Activated CD8-positive, alpha-beta T cell treated with anti-CD3 and anti-CD28 coated beads, Interleukin-2, amount 10 ng/mL, durations not matched to agents 7 days and 5 days (primary cell): ENCODE measurements around the gene SLC4A7. TPM values are rescaled to one million over a fixed set of nuclear protein-coding genes. Genes with fewer than 3 reads are reported as not detected.
"Not testable (repeated sequence)": the region's sequence is repeated elsewhere in the genome, so short reads cannot be mapped to it uniquely, and the experiment has no call there.

ENCODE experiments used
- ATAC-seq: fragments of 150-1000 bp; cut with Tn5 transposase; one replicate; pipeline ENCODE4 v1.10.0; 2021; ENCODE audit warnings: moderate library complexity
- CTCF ChIA-PET: fragments of 350-600 bp; sonication (Branson Sonifier 250); formaldehyde crosslinking; loops from one replicate; lab custom pipeline; 2021; ENCODE audit warnings: antibody characterized with exemption; lab: Charles Lee
- POLR2A ChIA-PET: fragments of 350-600 bp; sonication (Branson Sonifier 250); formaldehyde crosslinking; loops from one replicate; lab custom pipeline; 2021; ENCODE audit warnings: antibody characterized with exemption; lab: Charles Lee
- DNase-seq: peaks from one replicate; pipeline ENCODE4 v3.0.0-alpha.2; 2020
- H3K27ac Mint-ChIP-seq: one replicate; pipeline ENCODE4 v1.8.0; 2021; ENCODE audit warnings: mild to moderate bottlenecking, mixed read lengths
- H3K27me3 Mint-ChIP-seq: one replicate; pipeline ENCODE4 v1.8.0; 2021; ENCODE audit warnings: low read depth, mixed read lengths
- H3K36me3 Mint-ChIP-seq: one replicate; pipeline ENCODE4 v1.8.0; 2021; ENCODE audit warnings: low read depth, mixed read lengths
- H3K4me1 Mint-ChIP-seq: one replicate; pipeline ENCODE4 v1.8.0; 2021; ENCODE audit warnings: low read depth, mixed read lengths
- H3K4me3 Mint-ChIP-seq: one replicate; pipeline ENCODE4 v1.8.0; 2021; ENCODE audit warnings: mild to moderate bottlenecking, mixed read lengths
- H3K9me3 Mint-ChIP-seq: one replicate; pipeline ENCODE4 v1.8.0; 2022; ENCODE audit warnings: mixed read lengths; ENCODE audit not compliant: insufficient read depth
- total RNA-seq, 2 experiments: library from RNA; stranded (reverse); gene quantifications; one replicate each; pipeline ENCODE4 v1.2.3, GENCODE V29; 2021

The SLC4A7 gene
- 10 to 100 TPM; 31.9 to 32.9 TPM for total RNA-seq

DNA sequence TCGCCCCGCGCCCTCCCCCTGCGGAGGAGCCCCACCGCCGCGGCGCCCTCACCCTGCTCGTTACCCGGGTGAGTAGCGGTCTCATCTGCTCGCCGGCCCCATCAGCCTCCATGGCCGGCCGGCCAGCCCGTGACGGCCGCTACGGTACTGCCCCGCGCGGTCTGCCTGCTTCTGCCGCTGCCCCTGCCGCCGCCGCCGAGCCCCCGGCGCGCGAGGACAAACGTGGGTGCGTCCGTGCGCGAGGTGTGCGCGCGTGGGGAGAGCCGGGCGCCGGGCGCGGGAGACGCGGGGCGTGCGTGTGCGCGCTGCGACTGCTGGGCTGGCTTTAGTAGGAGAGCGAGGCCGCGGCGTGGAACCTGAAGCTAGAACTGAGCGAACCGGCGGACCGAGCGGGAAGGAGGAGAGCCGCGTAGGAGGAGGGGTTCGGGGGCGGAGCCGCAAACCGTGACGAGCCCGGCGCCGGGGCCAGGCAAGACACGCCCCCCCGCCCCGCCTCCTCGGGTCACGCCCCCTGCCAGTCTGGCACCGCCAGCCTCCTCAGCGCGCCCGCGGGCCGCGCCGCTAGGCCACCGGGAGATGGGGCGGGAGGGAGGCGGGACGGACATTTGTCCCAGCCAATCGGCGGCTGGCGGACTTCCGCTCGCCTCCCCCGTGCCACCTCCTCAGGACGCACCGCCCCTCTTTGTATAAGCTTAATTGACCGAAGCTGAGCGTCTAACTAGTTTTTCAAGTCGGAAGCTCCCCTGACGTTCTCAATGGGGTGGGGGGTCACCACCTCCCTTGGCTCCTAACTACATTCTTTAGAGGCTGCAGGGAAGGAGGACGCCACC lies at the start of gene SLC4A7:
Gene SLC4A7, minus strand, starts transcription at position 370 of the 830 bp plus-strand sequence. Its CDS starts 258 bp downstream, at position 112.
- Mint-ChIP-seq H3K4me1 (peaks cover 39% of the 10 kb centered on the region), H3K27me3 (no peaks in the 10 kb centered on the region), H3K4me3 (peak within 1 kb of the TSS; percentile 100), H3K27ac (peak within 1 kb of the TSS; percentile 98), H3K9me3 (no peaks in the 10 kb centered on the region), H3K36me3 (peaks cover 24% of the 10 kb centered on the region)
- POLR2A ChIA-PET = interaction anchor here (0.6 to 2.8 kb wide), 14 partner anchors 13 to 864 kb away, joined by 3 to 12 read pairs (median 4); partner anchors contain the start of genes AZI2, NEK10 and ZCWPW2
- DNase-seq = peak; percentile 98
- ATAC-seq = peak; percentile 94
- CTCF ChIA-PET = interaction anchor here (0.6 to 3.6 kb wide), 9 partner anchors 9 to 195 kb away, joined by 3 to 14 read pairs (median 3); no protein-coding TSS in a partner anchor

GRCh38 chr3:27533261-27533607 lies 49.0 kb upstream of the SLC4A7 start:
- POLR2A ChIA-PET = interaction anchor here (1.0 kb wide), 1 partner anchor 49 kb away, joined by 4 read pairs; the partner anchor contains the start of gene SLC4A7
- H3K9me3 Mint-ChIP-seq = no peaks in the 10 kb centered on the region
- H3K27ac Mint-ChIP-seq = no peak overlapping the region
- H3K36me3 Mint-ChIP-seq = no peaks in the 10 kb centered on the region
- no peaks in the 10 kb centered on the region for H3K27me3 Mint-ChIP-seq
- H3K4me3 Mint-ChIP-seq = no peak overlapping the region
- no peak for ATAC-seq
- CTCF ChIA-PET = no interaction called here
- H3K4me1 Mint-ChIP-seq = peaks cover 13% of the 10 kb centered on the region
- DNase-seq = no peak

- no peak for ATAC-seq
- CTCF ChIA-PET = no interaction called here
- POLR2A ChIA-PET = interaction anchor here (1.0 kb wide), 1 partner anchor 48 kb away, joined by 4 read pairs; the partner anchor contains the start of gene SLC4A7
- Mint-ChIP-seq H3K36me3 (no peaks in the 10 kb centered on the region), H3K27me3 (no peaks in the 10 kb centered on the region), H3K4me3 (no peak overlapping the region), H3K9me3 (no peaks in the 10 kb centered on the region), H3K27ac (no peak overlapping the region), H3K4me1 (peaks cover 13% of the 10 kb centered on the region)
- DNase-seq = no peak
Measured at GRCh38 chr3:27532426-27533260, 48.5 kb upstream of the SLC4A7 start.

- H3K27me3 Mint-ChIP-seq, CTCF ChIA-PET, H3K36me3 Mint-ChIP-seq: not testable (repeated sequence)
Measured at GRCh38 chr3:27531193-27531751, 47.1 kb upstream of the SLC4A7 start.

DNA sequence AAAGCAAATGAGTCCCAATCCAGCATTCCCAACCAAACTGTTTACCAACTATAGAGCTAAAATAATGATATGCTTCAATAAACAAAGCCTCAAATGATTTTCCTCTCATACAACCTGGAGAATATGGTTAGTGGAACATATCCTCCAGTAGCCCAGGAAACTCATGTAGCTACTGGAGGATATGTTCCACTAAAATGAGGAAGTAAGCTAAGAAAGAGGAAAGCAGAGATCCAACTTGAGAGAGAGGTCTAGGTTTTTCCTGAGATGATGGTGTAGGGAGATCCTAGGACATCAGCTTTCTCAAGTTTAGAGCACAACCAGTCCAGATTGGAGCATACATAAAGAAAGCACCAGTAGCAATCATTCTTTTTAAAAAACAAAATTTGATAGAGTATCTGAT lies 44.6 kb upstream of the SLC4A7 start:
- POLR2A ChIA-PET = no interaction called here
- H3K27me3 Mint-ChIP-seq = no peaks in the 10 kb centered on the region
- DNase-seq (no peak), ATAC-seq (no peak)
- CTCF ChIA-PET = no interaction called here
- no peaks in the 10 kb centered on the region for H3K9me3 Mint-ChIP-seq
- H3K36me3 Mint-ChIP-seq = no peaks in the 10 kb centered on the region
- H3K4me1 Mint-ChIP-seq = peaks cover 3% of the 10 kb centered on the region
- H3K27ac Mint-ChIP-seq = no peak overlapping the region
- no peak overlapping the region for H3K4me3 Mint-ChIP-seq

More at GRCh38 chr3:27531193-27531751, 47.1 kb upstream of the SLC4A7 start:
- H3K9me3 Mint-ChIP-seq, H3K27ac Mint-ChIP-seq, DNase-seq, POLR2A ChIA-PET, H3K4me3 Mint-ChIP-seq, ATAC-seq: not testable (repeated sequence)
- H3K4me1 Mint-ChIP-seq = peaks cover 13% of the 10 kb centered on the region

- Mint-ChIP-seq H3K36me3 (no peaks in the 10 kb centered on the region), H3K9me3 (no peaks in the 10 kb centered on the region), H3K4me1 (no peaks in the 10 kb centered on the region), H3K27ac (no peak overlapping the region), H3K27me3 (no peaks in the 10 kb centered on the region), H3K4me3 (no peak overlapping the region)
- ChIA-PET CTCF (no interaction called here), POLR2A (interaction anchor here (0.6 kb wide), 1 partner anchor 9 kb away, joined by 3 read pairs; no protein-coding TSS in a partner anchor)
- ATAC-seq (no peak), DNase-seq (no peak)
Measured at GRCh38 chr3:27526614-27527315, 42.6 kb upstream of the SLC4A7 start.

DNA sequence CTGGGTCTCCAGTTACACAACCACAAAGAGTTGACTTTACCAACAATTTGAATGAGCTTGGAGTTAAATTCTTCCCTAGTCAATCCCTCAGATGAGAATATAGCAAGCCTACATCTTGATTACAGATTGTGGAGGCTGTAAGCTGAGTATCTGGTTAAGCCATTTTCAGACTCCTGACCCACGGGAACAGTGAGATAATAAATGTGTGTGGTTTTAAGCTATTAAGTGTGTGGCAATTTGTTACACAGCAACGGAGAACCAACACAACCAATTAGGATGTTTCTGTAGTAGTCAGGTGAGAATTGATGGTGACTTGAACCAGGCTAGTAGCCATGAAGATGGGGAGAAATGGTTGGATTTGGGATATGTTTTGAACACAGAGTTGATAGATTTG lies 37.7 kb upstream of the SLC4A7 start:
- Mint-ChIP-seq H3K4me1 (no peaks in the 10 kb centered on the region), H3K36me3 (no peaks in the 10 kb centered on the region), H3K9me3 (no peaks in the 10 kb centered on the region), H3K4me3 (no peak overlapping the region), H3K27ac (no peak overlapping the region), H3K27me3 (no peaks in the 10 kb centered on the region)
- CTCF ChIA-PET = interaction anchor here (1.1 kb wide), 1 partner anchor 160 kb away, joined by 4 read pairs; no protein-coding TSS in a partner anchor
- DNase-seq = no peak
- POLR2A ChIA-PET = no interaction called here
- no peak for ATAC-seq

DNA sequence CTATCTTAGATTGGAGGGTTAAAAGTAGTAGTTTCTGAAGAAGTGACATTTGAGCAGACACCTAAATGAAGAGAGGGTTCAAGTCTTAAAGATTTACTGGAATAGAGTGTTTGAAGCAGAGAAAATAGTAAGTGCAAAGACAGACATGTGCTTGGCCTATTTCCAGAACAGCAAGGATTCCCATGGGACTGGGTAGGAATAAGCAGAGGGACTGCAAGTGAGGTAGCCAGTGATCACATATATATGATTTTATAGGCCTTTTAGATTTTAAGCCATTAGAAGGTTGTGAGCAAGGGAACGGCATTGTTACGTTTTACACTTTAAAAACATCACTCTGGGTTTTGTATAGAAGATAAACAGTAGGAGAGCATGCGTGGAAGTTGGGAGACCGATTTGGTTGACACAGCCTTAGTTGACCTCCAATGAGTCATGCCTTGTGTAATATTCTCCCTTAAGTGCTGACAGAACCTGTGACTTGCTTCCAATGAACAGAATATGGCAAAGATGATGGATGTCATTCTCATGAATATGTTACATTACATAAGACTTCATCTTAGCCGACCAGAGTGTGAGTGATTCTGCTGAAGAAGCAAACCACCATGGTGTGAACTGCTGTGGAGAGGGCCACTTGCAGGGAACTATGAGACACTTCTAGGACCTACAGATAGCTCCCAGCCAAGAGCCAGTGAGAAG lies 37.1 kb upstream of the SLC4A7 start:
- no peak for DNase-seq
- ChIA-PET CTCF (interaction anchor here (1.1 kb wide), 1 partner anchor 160 kb away, joined by 4 read pairs; no protein-coding TSS in a partner anchor), POLR2A (no interaction called here)
- Mint-ChIP-seq H3K9me3 (no peaks in the 10 kb centered on the region), H3K27ac (no peak overlapping the region), H3K4me3 (no peak overlapping the region), H3K36me3 (no peaks in the 10 kb centered on the region), H3K4me1 (no peaks in the 10 kb centered on the region), H3K27me3 (no peaks in the 10 kb centered on the region)
- ATAC-seq = no peak

DNA sequence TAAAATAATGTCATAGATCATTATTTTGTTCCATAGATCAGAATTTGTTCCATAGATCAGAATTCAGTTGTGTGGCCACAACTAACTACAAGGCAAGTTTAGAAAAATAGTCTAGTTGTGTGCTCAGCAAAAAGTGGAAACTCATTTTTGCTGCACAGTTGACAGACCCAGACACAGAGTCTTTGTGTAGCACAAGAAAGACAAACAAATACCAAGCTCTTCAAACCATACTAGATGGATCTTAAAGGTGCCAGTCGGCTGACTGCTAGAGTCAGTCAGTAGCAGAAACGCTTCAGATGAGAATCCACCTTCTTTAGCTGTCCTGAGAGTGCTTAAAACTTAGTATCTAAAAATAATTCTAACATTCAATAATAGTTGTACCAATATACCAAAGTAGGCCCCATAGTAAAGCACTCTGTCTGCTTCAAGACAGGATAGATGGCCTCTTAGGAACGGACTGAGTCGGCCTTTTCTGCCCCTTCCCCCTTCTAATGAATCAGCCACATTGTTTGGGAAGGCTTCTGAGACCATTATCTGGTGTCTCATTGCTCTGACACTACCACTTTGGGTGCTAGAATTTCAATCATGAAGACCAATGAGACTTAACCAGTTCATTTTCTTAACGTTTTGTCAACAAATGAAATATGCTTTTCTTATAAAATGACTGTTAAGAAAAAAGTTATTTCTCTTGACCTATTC lies 27.7 kb upstream of the SLC4A7 start:
- no peaks in the 10 kb centered on the region for H3K36me3 Mint-ChIP-seq

DNA sequence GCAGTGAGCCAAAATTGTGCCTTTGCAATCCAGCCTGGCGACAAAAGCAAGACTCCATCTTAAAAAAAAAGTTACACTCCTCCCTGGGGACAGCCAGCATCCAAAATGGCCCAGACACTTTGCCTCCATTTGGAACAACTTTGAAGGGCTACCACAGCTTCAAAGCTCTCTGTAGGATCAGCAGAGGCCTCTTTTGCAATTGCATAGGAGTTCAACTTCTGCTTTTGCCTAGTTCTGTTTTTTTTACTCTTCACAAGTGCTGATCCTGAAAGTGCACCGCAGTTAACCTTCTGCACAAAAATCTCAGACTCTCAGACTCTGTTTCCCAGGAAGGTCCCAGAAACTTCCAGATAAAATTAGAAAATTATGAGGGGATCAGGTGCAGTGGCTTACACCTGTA lies 25.2 kb upstream of the SLC4A7 start:
- Mint-ChIP-seq H3K27ac (no peak overlapping the region), H3K4me3 (no peak overlapping the region), H3K27me3 (no peaks in the 10 kb centered on the region), H3K9me3 (no peaks in the 10 kb centered on the region), H3K4me1 (no peaks in the 10 kb centered on the region), H3K36me3 (no peaks in the 10 kb centered on the region)
- DNase-seq (no peak), ATAC-seq (no peak)
- ChIA-PET POLR2A (no interaction called here), CTCF (no interaction called here)

More for the DNA sequence above, 27.7 kb upstream of the SLC4A7 start:
- no peaks in the 10 kb centered on the region for H3K4me1 Mint-ChIP-seq
- ChIA-PET POLR2A (interaction anchor here (0.7 kb wide), 1 partner anchor 27 kb away, joined by 3 read pairs; the partner anchor contains the start of gene SLC4A7), CTCF (no interaction called here)
- no peaks in the 10 kb centered on the region for H3K9me3 Mint-ChIP-seq
- H3K4me3 Mint-ChIP-seq = no peak overlapping the region
- no peak for DNase-seq
- no peaks in the 10 kb centered on the region for H3K27me3 Mint-ChIP-seq
- ATAC-seq = no peak
- H3K27ac Mint-ChIP-seq = no peak overlapping the region
